ENCODE data around the gene JAG2.

The JAG2 gene

GRCh38 chr14:105151084-105151837, 17.3 kb downstream of the JAG2 start:
- no peak for DNase-seq (ENCODE audit: low read depth, low spot score)

- no peak for DNase-seq (ENCODE audit: low read depth, low spot score)
Measured at GRCh38 chr14:105150368-105151083, 18.1 kb downstream of the JAG2 start.

- no peak for DNase-seq (ENCODE audit: low read depth, low spot score)
Measured at GRCh38 chr14:105150026-105150367, 18.6 kb downstream of the JAG2 start.

GRCh38 chr14:105149146-105149781, 19.3 kb downstream of the JAG2 start:
- no peak for DNase-seq (ENCODE audit: low read depth, low spot score)

GRCh38 chr14:105148604-105149145, 19.9 kb downstream of the JAG2 start:
- no peak for DNase-seq (ENCODE audit: low read depth, low spot score)

- no peak for DNase-seq (ENCODE audit: low read depth, low spot score)
Measured at GRCh38 chr14:105147671-105148603, 20.6 kb downstream of the JAG2 start.

GRCh38 chr14:105146976-105147635, 21.5 kb downstream of the JAG2 start:
- DNase-seq (ENCODE audit: low read depth, low spot score): no peak

GRCh38 chr14:105146181-105146975, 22.2 kb downstream of the JAG2 start:
- no peak for DNase-seq (ENCODE audit: low read depth, low spot score)

- no peak for DNase-seq (ENCODE audit: low read depth, low spot score)
Measured at GRCh38 chr14:105145381-105146180, 23.0 kb downstream of the JAG2 start.

GRCh38 chr14:105144666-105145380, 23.8 kb downstream of the JAG2 start:
- DNase-seq (ENCODE audit: low read depth, low spot score): no peak

- no peak for DNase-seq (ENCODE audit: low read depth, low spot score)
Measured at GRCh38 chr14:105144026-105144665, 24.4 kb downstream of the JAG2 start.

GRCh38 chr14:105143451-105144025, 25.0 kb downstream of the JAG2 start:
- DNase-seq (ENCODE audit: low read depth, low spot score): no peak

- no peak for DNase-seq (ENCODE audit: low read depth, low spot score)
Measured at GRCh38 chr14:105142651-105143450, 25.7 kb downstream of the JAG2 start.

- DNase-seq (ENCODE audit: low read depth, low spot score): no peak
Measured at GRCh38 chr14:105141486-105142281, 26.9 kb downstream of the JAG2 start.

GRCh38 chr14:105141026-105141425, 27.6 kb downstream of the JAG2 start:
- no peak for DNase-seq (ENCODE audit: low read depth, low spot score)

GRCh38 chr14:105140581-105140980, 28.0 kb downstream of the JAG2 start:
- DNase-seq (ENCODE audit: low read depth, low spot score): no peak

Measured in ELF-1 (cell line).